Epithelial cell of esophagus (primary cell): Measurements from ENCODE around the gene SLC2A9.

ENCODE experiments used
- DNase-seq: peaks from one replicate; pipeline ENCODE4 v3.0.0; 2010; ENCODE audit warnings: low read depth
- H3K4me3 ChIP-seq: 2 replicates; pipeline ENCODE4 v1.5.1; 2011; ENCODE audit warnings: mild to moderate bottlenecking, low read length, control low read depth
- CTCF ChIP-seq: IDR thresholded peaks from 2 replicates; pipeline ENCODE4 v1.5.1; 2011; ENCODE audit warnings: low read depth, mild to moderate bottlenecking, low read length, control low read depth, inconsistent platforms; ENCODE audit not compliant: insufficient read depth; ENCODE audit errors: missing control alignments

Gene SLC2A9

DNA sequence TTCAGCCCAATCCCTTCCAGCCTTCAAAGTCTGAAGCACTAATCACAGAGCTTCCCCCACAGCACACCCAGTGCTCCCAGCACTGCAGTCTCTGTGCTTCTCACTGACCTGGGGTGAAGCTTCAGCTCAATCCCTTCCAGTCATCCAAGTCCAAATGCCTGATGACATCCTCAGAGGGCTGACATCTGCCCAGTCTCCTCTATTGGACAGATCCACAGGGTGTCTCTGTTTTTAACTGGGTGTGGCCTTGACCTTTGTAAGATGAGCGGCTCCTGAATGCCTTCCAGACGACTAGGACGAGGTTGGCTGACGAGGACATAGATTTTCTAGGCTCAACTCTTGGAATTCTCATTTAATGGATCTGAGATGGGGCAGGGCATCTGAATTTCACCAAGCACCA, 7.6 kb upstream of the SLC2A9 start:
- H3K4me3 ChIP-seq: no peak overlapping the region
- no peak for DNase-seq
- TF ChIP-seq CTCF: no peak

DNA sequence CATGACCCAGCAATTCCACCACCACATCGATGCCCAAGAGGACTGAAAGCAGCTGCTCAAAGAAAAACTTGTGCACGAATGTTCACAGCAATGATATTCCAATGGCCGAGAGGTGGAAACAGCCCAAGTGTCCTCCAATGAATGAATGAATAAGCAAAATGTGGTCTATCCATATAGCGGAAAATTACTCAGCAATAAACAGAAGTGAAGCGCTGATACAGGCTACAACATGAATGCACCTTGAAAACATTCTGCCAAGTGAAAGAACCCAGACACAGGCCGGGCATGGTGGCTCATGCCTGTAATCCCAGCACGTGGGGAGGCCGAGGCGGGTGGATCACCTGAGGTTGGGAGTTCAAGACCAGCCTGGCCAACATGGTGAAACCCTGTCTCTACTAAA, 5.2 kb upstream of the SLC2A9 start:
- no peak for TF ChIP-seq CTCF
- H3K4me3 ChIP-seq: no peak overlapping the region
- peak; percentile 48 for DNase-seq

DNA sequence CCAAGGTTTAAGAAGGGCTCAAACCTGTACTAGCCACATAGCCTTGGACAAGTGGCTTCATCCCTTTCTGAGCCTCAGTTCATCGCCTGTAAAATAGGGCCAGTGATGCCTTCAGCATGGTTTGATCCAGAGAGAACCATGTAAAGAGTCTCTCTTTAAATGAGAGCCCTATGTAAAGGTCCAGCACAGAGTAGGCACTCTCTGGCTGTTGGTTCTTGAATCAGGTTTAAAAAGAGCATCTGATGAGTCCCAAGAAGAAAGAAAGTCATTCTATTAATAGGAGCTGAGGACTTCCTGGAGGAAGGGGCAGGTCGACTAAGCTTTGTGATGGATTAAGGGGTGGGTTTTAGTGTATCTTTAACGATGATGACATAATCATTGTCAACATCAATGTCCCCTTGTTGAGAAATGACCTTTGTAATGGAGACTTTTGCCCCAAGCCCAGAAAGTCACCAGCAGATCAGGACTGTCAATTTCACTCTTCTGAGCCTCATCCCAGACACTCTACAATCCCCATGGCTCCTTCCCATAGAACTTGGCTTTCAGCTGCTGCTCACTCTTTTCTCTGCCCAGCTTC, 4.0 kb upstream of the SLC2A9 start:
- no peak for DNase-seq
- no peak for TF ChIP-seq CTCF
- no peak overlapping the region for H3K4me3 ChIP-seq

GRCh38 chr4:10024303-10024702, 3.0 kb upstream of the SLC2A9 start:
- TF ChIP-seq CTCF: no peak
- no peak for DNase-seq
- no peak overlapping the region for H3K4me3 ChIP-seq

DNA sequence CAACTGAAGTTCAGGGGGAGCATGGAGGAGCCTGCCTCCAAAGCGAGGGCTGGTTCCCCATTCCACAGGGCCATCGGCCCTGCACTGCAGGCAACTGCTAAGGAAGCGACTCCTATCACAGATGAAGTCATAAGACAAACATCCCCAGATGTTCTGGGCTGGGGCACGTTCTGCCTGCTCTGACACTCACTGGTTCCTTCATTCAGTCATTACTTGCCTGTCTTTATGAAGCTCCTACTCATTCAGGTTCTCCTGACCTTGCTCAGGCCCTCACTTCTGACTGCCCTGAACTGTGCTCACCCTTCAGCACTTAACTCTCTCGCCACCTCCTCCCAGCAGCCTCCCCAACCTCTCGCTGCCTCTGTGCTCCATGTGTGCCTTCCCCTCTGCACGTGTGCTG, 2.5 kb upstream of the SLC2A9 start:
- TF ChIP-seq CTCF: no peak
- H3K4me3 ChIP-seq: no peak overlapping the region
- DNase-seq: peak; percentile 78

GRCh38 chr4:10023050-10023419, 1.7 kb upstream of the SLC2A9 start:
- no peak overlapping the region for H3K4me3 ChIP-seq
- no peak for TF ChIP-seq CTCF
- DNase-seq: no peak

DNA sequence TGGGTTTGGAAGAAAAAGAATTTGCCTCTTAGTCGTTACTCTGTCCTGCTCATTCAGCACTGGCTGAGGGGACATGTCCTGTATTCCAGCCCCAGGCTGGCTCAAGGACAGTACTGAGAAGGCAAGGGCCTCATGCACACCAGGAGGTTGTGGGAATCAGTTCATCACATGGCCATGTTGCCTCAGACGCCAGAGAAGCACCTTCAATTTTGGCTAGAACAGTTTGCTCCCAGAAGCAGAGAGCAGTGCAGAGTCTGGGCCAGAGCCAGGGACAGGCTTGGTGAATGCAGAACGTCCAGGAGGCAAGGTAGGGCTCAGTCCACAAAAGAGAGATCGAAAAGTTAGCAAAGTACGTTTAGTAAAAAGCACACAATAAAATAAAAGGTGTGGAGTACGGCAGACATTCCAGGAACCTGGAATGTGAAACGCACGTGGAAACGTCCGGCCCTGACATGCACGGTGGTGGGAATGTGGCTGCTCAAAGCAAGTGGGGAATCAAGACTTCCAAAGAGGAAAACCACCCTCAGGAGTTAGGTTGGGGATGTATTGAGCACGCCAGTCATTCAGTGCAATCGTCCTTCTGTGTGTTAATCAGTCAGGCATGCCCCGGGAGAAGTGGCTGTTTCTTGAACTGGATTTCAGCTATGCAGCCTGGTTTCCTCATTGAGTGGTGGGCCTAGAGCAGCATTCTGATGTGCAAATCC, 1.2 kb upstream of the SLC2A9 start:
- no peak for TF ChIP-seq CTCF
- H3K4me3 ChIP-seq: no peak overlapping the region
- peak; percentile 65 for DNase-seq
